NK-92 (cell line): ENCODE measurements around the gene MTFP1.
"Not testable (repeated sequence)": the region's sequence is repeated elsewhere in the genome, so short reads cannot be mapped to it uniquely, and the experiment has no call there.

ENCODE experiments used
- DNase-seq: peaks from one replicate; lab custom pipeline; 2025; ENCODE audit not compliant: unreplicated experiment; lab: John Stamatoyannopoulos, UW

Gene MTFP1

GRCh38 chr22:30425616-30426387 is at the start of gene MTFP1:
TSS of gene MTFP1 (plus strand) at chr22:30425768. CDS start at chr22:30425880, 112 bp downstream.
- no peak for DNase-seq

DNA sequence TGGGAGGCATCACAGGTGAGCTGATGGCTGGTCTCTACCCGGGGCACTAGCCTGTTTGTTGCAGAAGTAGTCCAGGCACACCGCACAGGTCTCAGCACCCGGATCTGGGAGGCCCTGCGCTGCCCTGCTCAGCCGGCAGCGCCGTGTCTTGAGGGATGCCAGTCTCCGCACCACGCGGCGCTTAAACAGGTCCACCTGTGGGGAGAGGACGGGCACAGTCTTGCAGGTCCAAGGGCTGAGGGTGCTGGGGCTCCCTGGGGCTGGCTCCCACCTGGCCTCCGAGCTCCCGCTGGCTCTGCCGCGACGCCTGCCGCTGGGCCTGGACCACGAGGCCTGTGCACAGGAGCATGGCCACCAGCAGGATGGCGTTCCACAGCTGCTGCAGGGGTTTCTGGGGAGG is 45.6 kb upstream of the MTFP1 start:
- no peak for DNase-seq

DNA sequence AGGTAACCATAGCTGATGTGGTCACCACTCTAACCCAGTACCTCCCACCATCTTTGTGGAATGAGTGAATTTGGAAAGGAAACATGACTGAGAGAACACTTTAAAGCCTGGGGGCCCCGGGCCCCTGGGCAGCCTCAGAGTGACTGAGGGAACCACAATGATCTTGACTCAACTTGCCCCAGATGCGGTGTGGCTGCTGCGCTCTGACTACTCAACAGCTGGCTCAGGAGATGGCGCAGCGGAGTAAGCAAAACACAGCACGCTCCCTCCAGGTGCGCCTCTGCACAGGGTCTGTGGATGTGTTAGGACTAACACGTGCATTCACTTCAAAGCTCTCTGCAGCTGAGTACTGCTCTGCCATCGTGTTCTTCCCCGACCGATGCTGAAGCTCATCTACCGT is 44.3 kb upstream of the MTFP1 start:
- DNase-seq, result no peak

DNA sequence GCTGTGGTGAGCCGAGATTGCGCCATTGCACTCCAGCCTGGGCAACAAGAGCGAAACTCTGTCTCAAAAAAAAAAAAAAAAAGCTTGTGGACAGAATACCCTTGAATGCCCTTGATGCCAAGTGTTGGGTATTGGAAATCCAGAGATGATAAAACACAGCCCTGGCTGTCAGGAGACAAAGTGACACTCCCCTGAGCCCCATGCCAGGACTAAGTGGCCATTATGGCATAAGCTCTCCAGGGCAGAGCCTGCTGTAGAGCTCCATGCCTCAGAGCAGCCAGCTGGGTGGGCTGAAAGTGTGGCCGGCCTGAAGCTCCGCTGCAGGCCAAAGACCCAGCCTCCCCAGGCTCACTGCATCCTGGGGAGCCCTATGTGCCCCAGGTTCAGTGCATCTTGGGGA is 43.2 kb upstream of the MTFP1 start:
- no peak for DNase-seq

DNA sequence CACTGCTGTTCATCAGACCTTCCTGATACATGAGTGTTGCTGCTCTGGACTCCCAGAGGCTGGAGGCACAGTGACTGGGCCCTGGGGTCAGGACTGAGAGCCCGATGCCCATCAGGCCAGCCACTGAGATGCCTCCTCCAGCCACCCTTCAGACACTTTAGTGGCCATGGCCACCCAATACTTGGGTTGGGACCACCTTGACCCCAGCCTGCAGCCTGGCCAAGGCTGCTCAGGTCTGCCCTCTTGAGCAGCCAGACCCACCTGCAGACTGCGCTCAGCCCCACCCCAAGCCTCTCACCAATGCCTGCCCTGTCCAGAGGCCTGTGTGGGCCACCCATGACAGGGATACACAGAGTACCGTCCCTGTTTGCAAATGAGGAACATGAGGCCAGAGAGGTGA is 42.5 kb upstream of the MTFP1 start:
- no peak for DNase-seq

GRCh38 chr22:30385942-30386341 is 39.6 kb upstream of the MTFP1 start:
- DNase-seq, result no peak

DNA sequence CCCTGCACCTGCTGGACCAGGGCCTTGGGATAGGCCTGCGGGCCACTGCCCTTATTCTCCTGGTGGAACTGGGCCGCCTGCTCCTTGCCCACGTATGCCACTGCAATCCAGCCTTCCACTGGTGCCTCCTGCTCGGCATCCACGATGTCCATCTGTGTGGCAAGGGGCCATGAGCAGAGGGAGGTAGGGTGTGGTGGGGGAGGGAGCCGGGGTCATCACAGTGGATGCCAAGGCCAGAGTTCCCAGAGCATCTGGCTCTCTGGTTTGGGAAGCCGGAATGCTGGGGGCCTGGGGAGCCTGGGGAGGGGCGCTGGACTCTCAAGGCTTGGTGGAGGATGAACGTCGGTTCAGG is 39.0 kb upstream of the MTFP1 start:
- DNase-seq, result no peak

GRCh38 chr22:30386960-30387827 is 38.4 kb upstream of the MTFP1 start, which contains the start of gene RNF215:
TSS of gene RNF215 (minus strand) at chr22:30387411. CDS start at chr22:30387313, 98 bp downstream.
- no peak for DNase-seq

DNA sequence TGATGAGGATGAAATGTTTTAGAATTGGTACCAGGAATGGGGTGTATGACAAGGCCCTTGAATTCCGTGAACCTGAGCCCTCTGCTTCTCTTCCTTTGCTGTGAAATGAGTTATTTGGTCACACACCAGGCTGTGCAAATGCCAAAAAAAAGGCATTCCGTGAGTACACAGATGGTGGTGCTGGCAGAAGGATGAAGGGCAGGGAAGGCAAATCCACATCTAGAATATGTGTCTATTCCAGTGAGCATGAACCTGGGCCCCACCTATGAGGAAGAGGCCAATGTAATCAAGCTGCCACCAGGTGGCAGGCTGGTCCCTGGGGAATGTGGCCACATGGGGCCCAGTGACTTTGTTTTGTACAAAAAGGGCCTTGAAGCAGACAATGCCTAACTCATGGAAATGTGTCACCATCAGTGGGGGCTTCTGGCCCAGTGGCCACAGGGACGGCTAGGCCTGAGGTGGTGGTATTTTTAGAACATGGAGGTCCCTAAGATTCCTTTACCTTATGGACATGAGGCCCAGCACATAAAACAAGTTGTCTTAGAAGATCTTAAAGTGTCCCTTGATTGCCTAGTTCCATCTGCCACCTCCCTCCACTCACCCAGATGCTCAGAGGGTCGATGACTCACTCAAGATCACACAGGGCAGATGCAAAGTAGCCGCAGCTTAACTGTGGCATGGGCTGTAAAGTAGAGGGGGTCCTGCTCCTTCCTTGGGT is 34.4 kb upstream of the MTFP1 start:
- no peak for DNase-seq

DNA sequence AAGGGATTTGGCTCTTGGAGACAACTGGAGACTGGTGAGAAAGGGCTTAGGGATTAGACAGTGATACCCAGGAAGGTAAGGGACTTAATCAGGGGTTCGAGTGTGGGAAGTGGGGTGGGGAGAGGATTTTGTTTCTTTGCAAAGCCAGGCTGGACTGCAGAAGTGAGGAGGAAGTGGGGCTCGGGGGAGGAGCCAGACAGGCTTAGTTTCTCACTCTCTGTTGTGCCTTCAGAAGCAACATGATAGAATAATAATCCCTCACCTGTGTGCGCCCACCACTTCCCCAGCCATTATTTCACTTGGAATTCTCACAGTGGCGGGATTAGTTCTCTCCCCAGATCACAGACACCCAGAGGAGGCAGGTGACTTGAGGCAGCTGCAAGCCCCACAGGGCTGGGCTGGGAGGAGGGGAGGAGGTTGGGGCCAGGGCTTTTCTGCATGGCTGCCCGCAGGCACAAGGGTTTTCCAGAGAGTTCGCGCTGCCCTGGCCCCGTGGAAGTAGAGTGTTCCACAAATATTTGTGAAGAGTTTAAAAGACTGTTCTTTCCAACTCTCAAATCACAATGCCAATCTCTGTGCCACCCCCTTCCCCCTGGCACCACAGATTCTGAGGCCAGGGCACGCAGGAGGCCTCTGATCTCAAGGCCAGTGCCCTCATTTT is 32.8 kb upstream of the MTFP1 start:
- DNase-seq, result no peak

DNA sequence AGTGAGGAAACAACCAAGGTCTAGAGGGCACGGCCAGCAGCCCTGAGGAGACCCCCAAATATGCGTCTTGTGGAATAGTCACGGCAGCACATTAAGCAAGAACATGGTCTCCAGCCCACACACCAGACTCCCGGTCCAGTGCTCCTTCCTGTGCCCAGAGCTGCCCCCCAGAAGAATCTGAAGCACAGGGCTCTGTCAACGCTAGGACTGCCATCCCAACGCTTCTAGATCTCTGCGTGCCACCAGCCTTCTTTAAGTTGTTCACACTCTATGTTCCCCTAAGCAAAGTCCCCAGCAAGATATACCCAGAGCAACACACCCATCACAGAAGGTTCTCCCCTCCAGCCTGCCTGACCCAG is 32.3 kb upstream of the MTFP1 start:
- no peak for DNase-seq

DNA sequence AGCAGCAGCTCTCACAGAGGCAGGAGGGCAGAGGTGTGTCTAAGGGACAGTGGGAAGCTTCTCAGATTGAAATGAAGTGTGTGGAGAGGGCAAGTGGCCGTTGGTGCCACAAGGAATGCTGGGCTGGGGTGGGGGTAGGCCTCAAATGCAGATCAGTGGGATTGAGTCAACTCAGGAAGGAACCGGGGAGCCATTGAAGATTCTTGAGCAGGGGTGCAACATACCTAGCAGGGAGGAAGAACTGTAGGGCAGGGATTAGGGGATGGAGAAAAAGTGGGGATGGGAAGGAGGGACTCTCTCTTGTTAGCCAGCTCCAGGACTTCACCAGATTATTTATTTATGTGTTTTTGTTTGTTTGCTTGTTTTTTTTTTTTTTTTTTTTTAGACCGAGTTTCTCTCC is 31.7 kb upstream of the MTFP1 start:
- DNase-seq, result no peak

GRCh38 chr22:30396871-30397655 is 28.5 kb upstream of the MTFP1 start, which contains the start of gene SEC14L2:
TSS of gene SEC14L2 (plus strand) at chr22:30397018. CDS start at chr22:30397117, 99 bp downstream.
- DNase-seq, result no peak

GRCh38 chr22:30397656-30398635 is 27.6 kb upstream of the MTFP1 start:
- DNase-seq, result no peak

DNA sequence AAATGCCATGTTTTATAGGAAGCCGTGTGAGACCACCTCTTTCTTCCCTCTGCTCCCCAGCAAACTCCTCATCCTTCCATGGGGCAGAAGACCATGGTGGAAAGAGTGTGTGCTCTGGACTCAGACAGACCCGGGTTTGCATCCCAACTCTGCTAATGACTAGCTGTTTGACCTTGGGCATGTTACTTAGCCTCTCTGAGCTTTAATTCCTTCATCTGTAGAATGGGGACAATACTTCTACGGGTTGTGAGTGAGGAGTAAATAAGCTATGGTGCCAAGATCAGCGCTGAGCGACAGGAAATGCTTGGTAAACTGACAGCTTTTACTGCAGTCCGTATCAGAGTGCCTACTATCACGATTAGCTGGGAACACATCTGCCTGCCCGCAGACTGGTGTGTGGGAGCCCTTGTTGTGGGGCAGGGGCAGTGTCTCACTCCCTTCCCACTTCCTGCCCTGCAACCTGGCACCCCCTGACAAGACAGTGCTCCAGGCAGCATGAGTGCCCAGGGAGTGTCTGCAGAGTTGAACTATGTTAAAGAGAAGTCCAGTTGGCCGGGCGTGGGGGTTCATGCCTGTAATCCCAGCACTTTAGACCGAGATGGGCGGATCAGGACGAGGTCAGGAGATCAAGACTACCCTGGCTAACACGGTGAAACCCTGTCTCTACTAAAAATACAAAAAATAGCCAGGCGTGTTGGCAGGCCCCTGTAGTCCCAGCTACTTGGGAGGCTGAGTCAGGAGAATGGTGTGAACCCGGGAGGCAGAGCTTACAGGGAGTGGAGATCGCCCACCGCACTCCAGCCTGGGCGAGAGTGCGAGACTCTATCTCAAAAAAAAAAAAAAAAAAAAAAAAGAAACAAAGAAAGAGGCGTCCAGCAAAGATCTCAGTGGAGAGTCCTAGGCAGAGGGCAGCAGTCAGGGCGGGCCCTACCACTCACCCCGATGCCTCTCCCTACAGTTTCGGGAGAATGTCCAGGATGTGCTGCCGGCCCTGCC is 26.6 kb upstream of the MTFP1 start:
- no peak for DNase-seq

DNA sequence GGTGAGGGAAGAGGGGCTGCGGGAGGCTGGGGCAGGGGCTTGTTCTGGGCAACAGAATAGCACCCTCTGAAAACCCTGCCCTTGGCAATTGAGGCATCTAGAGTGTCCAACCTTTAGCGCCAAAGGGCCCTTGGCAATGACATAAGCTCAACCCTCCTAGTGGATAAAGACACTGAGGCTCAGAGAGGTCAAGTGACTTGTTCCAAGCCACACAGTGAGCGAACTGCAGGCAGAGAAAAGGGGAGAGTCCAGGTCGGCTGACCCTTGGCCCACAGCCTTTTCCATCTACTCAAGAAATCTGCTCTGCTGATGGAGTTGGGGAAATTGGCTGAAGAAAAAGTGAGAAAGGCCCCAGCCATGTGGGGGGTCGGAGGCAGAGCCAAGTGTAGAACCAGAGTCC is 25.9 kb upstream of the MTFP1 start:
- DNase-seq, result no peak

GRCh38 chr22:30400159-30400558 is 25.4 kb upstream of the MTFP1 start:
- no peak for DNase-seq

DNA sequence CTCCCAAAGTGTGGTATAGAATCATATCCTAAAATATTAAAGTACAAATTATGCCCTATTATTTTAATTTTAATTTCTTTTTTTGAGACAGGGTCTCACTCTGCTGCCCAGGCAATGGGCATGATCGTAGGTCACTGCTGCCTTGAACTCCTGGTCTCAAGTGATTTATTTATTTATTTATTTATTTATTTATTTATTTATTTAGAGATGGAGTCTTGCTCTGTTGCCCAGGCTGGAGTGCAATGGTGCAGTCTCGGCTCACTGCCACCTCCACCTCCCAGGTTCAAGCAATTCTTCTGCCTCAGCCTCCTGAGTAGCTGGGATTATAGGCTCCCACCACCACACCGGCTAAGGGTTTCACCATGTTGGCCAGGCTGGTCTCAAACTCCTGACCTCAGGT is 24.5 kb upstream of the MTFP1 start:
- DNase-seq, result not testable (repeated sequence)
